GM12891 (cell line): ENCODE results near the gene TP53I3.

Source experiments
- DNase-seq: peaks from one replicate; pipeline ENCODE4 v3.0.0; 2011; ENCODE audit warnings: low spot score; ENCODE audit not compliant: insufficient read length
- FAIRE-seq: peaks from 2 replicates; lab custom pipeline; 2011; peaks lifted over from hg19 to GRCh38; lab: Jason Lieb, UNC
- PAX5 ChIP-seq: IDR thresholded peaks from 2 replicates; pipeline ENCODE4 v1.6.1; 2011; ENCODE audit warnings: low read length, moderate library complexity, mild to moderate bottlenecking; ENCODE audit not compliant: insufficient read depth, severe bottlenecking
- POLR2A ChIP-seq: IDR thresholded peaks from 2 replicates; pipeline ENCODE4 v1.6.1; 2011; ENCODE audit warnings: low read depth, low read length, control low read depth
- POLR2AphosphoS5 ChIP-seq: IDR thresholded peaks from 2 replicates; pipeline ENCODE4 v1.6.1; 2011; ENCODE audit warnings: low read depth, low read length, control low read depth
- POU2F2 ChIP-seq: IDR thresholded peaks from 2 replicates; pipeline ENCODE4 v1.6.1; 2011; ENCODE audit warnings: low read depth, mild to moderate bottlenecking, control low read depth, low read length, moderate library complexity
- SPI1 ChIP-seq: IDR thresholded peaks from 2 replicates; pipeline ENCODE4 v1.6.1; 2011; ENCODE audit warnings: low read depth, low read length, control low read depth
- TAF1 ChIP-seq: IDR thresholded peaks from 2 replicates; pipeline ENCODE4 v1.6.1; 2011; ENCODE audit warnings: low read depth, low read length, control low read depth

Gene TP53I3

DNA sequence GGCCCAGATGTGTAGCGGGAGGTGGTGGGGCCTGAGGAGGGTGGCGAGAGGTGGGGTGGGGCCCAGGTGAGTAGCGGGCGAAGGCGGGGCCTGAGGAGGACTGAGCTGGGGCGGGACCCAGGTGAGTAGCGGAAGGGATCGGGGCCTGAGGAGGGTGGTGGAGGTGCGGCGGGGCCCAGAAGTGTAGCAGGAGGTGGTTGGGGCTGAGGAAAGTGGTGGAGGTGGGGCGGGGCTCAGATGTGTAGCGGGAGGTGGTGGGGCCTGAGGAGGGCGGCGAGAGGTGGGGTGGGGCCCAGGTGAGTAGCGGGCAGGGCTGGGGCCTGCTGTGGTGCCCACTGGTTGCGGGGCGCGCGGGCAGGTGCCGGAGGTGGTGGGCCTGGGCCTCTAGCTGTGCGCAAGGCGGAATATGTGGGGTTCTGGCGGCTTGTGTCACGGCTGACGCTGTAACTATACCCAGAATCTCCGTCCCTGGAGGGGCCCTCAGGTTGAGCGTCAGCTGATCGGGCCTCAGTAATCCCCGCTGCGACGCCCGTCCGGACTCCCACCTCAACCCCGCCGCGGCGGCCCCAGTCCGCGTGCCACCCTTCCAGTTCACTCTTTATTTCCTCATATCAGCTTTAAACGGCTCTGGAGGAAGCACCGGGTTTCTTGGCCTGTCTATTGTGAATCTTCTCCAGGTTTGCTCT lies 7.6 kb downstream of the TP53I3 start:
- DNase-seq (no peak), FAIRE-seq (no peak)
- TF ChIP-seq POLR2A (no peak), POLR2AphosphoS5 (no peak), TAF1 (no peak), PAX5 (no peak), SPI1 (no peak), POU2F2 (no peak)

DNA sequence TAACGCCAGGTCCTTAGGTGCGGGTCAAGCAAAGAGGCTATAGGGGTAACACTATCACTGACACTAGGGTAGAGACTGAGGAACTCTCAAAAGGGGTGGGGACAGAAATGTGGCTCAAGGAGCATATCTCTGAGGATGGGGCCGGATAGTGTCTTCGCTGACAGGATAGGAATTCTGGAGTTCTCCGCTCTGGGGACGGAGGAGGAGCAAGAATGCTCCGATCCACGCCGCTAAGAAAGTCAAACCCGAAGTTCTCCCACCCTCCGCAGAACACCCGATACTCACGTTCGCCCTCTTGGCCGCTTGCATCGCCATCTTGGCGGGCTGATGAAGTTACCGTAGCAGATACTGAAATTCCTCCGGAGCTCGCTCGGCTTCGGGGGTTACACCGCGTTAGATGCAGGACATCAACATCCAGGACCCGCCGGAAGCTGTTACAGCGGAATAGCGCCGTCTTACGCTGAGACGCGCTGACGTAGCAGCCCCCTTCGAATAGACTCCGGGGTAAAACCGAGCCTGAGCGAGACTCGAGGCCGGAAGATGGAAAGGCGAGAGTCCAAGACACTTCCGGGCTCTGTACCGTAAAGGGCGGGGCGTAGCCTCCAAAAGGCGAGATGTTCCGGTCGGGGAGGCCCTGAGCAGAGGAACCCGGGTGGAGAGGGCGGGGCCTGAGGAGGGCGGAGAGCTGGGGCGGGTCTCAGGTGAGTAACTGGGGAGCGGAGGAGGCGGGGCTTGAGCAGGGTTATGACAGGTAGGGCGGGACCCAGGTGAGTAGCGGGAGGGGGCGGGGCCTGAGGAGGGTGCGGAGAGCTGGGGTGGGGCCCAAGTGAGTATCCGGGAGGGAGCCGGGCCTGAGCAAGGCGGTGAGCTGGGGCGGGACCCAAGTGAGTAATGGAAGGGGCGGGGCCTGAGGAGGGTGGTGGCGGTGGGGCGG lies 8.5 kb downstream of the TP53I3 start, which contains the start of gene SF3B6:
SF3B6 (minus strand) TSS at position 412 of the 934 bp plus-strand sequence; CDS start at position 315, 97 bp downstream.
- DNase-seq (peak; percentile 83), FAIRE-seq (peak; percentile 98)
- TF ChIP-seq SPI1 (peak; percentile 55), TAF1 (peak; percentile 90), POU2F2 (peak; percentile 91), PAX5 (peak; percentile 13), POLR2A (peak; percentile 94), POLR2AphosphoS5 (peak; percentile 94)

DNA sequence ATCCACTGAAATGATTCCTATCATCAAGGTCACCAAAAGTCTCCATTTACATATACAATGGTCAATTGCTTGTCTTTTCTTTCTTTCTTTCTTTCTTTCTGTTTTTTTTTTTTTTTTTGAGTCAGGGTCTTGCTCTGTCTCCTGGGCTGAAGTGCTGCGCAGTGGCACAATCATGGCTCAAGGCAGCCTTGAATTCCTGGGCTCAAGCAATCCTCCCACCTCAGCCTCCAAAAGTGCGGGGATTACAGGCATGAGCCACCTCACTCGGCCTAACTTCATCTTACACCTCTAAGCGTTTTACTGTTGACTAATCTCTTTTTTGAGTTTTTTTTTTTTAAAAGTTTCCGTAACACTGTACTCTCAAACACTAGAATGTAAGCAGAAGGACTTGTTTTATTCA lies 9.4 kb downstream of the TP53I3 start:
- DNase-seq (no peak), FAIRE-seq (no peak)
- TF ChIP-seq POU2F2 (no peak), SPI1 (no peak)

DNA sequence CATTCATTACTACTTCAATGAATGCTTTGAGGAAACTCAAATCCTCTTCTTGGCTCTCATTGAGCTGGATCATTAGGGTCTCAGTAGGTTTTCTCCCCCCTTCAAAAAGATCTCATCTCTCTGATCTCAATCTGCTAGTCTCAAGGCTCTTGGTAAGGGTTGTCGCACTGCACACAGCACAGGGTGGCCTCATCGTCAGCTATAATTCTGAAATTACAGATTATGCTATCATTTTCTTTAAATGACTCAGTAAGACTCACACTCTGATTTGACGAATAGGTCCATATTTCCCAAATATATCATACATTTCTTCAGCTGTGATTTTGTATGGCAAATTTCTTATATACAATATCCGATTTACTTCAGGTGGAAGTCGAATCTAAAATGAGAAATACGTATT lies 10.8 kb downstream of the TP53I3 start:
- FAIRE-seq (no peak), DNase-seq (no peak)
- TF ChIP-seq POLR2A = no peak
- no peak for TF ChIP-seq POLR2AphosphoS5

DNA sequence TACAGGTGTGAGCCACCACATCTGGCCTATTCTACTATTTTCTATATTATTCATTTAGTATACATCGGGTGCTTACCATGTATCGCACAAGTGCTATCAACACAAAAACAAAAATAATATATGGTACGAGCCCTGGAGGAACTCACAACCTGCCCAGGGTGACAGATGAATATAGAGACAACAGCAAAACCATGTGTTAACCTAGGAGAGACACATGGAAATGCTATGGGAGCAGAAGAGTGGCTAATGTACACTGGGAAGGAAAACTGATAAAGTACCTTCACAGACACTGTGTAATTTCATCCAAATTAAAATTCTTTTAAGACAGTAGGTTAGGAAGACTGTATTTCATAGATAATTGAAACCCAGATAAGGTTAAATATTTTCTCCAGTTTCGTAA lies 12.4 kb downstream of the TP53I3 start:
- FAIRE-seq = no peak
- TF ChIP-seq POLR2A (no peak), SPI1 (no peak), TAF1 (no peak), POU2F2 (no peak), PAX5 (no peak), POLR2AphosphoS5 (no peak)
- no peak for DNase-seq

DNA sequence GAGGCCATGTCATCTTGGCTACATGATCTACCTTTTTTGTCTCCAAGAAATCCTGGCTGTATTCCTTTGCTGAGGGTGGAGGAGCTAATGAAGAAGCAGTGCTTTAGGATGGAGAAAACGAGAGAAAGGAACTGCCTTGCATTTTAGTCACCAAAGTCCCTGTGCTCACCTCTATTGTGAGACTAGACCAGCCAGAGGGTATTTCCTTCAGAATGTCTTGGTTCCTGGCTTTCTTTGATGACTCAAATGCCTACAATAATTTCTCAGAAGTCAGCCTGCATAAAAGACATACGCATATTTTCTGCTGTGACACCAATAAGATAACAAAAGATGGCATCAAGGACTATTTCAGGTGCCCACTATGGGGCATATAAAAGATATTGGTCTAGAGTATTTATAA lies 19.3 kb downstream of the TP53I3 start:
- no peak for FAIRE-seq
- no peak for DNase-seq
- TF ChIP-seq POU2F2 = no peak
- no peak for TF ChIP-seq POLR2AphosphoS5
- TF ChIP-seq SPI1 = no peak
- no peak for TF ChIP-seq POLR2A
- no peak for TF ChIP-seq PAX5
- no peak for TF ChIP-seq TAF1

DNA sequence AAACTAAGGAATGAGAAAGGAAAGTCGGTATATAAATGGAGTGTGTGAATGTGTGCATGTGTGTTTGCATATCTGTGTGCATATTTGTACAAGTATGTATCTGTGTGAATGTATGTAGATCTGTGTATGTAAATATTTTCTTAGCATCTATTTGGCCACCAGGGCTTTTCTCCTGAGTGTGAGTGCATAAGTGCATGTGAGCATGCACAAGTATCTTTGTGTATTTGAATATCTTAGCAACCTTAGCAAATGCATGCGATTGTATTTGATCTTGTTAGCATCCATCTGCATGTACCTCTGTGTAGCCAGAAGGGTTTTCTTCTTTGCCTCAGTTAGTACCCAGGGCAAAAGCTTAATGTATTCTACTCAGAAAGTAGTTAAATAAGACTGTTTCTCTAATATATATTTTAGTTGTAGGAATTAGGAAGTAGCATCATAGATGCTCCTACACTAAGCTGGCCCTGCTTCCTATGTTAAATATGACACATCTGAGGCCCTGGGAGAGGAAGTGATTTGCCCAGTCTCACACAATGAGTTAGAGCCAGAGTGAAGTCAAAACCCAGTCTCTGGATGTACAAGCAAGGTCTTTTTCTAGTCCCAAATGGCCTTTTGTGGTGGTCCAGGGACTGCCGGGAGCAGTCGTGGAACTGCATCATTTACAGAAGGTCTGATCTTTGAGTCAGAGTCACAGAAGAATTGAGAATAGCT lies 25.9 kb downstream of the TP53I3 start:
- no peak for DNase-seq
- peak; percentile 51 for FAIRE-seq
- TF ChIP-seq SPI1 (peak; percentile 55; the same call in 1 of the 2 replicates), TAF1 (no peak)

DNA sequence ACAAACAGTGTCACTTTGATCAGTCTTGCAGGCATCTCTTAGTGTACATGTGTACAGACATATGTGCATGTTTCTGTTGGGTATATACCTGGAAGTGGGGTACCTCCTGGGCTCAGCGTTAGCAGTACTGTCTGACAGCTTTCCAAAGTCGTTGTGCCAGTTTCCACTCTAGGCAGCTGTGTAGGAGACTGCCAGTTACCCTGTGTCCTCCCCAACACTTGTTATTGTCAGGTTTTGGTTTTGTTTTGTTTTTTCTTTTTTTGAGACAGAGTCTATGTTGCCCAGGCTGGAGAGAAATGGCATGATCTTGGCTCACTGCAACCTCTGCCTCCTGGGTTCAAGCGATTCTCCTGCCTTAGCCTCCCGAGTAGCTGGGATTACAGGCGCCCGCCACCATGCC lies 28.9 kb downstream of the TP53I3 start:
- no peak for DNase-seq
- TF ChIP-seq POLR2AphosphoS5 (no peak), POLR2A (no peak), SPI1 (no peak), PAX5 (no peak), POU2F2 (no peak), TAF1 (no peak)
- FAIRE-seq = no peak

DNA sequence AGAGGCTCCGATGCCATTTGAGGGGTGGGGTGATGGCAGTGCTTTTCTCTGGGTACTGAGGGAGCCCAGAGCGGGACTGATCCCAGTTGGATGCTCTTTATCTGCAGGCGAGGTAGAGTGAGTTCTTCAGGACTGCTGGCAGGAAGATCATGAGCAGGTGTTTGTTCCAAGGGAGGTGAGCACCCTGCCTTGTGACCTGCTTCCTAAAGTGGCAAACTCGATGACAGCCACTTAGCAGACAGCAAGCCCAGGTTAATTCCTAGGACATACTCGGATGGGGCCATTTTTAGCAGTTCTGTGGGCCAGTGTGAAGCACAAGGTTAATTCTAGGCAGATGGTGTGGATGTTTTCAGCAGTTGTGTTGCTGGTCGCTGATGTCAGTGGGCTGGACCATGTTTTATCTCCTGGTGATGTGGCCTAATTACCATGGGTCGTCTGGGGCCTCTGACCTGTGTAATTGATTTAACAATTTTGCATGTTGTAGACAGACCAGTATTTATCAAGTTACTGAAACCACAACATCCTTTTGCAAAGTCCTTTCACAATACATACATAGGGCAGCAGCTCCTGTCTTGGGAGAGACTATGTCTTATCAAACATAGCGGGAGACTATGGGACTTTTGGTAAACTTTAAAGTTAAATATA lies 30.1 kb downstream of the TP53I3 start:
- TF ChIP-seq TAF1 (no peak), SPI1 (no peak), PAX5 (no peak), POLR2AphosphoS5 (no peak), POLR2A (no peak), POU2F2 (no peak)
- DNase-seq (no peak), FAIRE-seq (no peak)
